ENCODE measurements around the gene ECHS1.

Gene ECHS1

GRCh38 chr10:133356549-133357284 is 16.4 kb downstream of the ECHS1 start:
- DNase-seq = no peak

DNA sequence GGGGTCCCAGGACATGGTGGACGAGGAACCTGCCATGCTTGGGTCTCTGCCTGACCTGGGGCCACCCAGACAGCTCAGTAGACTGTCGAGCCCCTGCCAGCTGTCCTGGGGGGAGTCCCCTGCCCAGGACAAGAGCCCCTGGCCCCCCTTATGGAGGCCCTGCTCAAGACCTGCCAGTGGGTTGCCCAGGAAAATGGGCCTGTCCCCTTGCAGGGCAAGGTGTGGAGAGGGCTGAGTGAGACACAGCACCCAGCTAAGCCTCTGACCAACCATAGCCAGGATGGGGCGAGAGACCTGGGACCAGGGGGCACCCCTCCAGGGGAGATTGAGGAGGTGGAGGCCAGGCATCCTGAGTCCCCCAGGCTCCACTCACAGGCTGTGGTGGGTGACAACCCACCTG is 17.2 kb downstream of the ECHS1 start:
- no peak for DNase-seq

- no peak for DNase-seq
Observed at GRCh38 chr10:133355266-133355665, 17.9 kb downstream of the ECHS1 start.

- no peak for DNase-seq
Observed at GRCh38 chr10:133354672-133355240, 18.4 kb downstream of the ECHS1 start.

- DNase-seq = no peak
Observed at GRCh38 chr10:133353988-133354605, 19.1 kb downstream of the ECHS1 start.

DNA sequence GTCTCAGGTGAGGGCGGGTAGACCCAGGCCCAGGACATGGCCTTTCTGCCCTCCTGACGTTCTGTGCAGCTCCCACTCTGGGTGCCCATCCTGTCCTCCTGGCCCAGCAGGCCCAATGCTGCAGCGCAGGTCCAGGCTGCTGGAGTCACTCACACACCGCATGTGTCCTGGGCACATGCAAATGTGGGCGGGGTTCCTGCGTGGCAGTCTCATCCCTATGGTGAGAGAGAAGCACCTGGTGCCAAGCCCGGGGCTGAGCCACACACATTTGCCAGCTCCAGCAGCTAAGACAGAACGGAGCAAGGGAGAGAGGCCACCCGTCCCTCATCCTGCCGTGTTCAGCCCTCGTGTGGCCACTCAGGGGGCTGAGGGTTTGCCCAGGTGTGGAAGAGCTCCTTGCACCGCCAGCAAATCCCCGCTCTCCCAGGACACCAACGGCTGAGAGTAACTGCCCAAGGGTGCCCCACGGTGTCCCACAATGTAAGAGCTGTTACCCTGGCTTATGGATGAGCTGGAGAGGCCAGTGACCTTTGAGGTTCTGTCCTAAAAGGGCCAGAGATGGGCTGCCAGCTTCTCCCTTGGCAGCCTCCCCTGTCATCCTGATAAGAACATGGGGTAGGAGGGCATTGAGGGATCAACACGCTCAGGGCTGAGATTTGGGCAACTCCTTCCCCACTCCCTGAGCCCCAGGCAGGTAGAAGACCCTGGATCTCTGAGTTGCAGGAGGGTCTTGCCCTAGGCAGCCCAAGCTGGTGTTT is 19.8 kb downstream of the ECHS1 start:
- no peak for DNase-seq

GRCh38 chr10:133351408-133352318 is 21.5 kb downstream of the ECHS1 start:
- no peak for DNase-seq

DNA sequence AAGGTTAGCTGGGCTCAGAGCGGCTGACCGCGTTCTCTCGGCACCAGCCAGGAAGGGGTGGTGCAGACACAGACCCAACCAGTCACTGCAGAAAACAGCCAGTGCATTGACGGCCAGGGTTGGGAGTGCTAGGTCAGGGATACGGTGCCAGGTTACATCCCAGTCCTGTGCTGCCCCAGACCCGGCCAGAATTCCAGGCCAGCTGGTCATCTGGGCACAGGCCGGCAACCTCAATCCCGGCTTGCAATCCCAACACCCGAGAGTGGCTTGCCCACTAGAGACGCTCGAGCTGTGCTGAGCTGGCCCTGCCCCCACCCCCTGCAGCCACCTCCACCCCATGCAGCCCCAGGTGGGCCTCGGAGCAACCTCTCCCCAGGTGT is 22.2 kb downstream of the ECHS1 start:
- DNase-seq = no peak

- DNase-seq = no peak
Observed at GRCh38 chr10:133350283-133350949, 22.7 kb downstream of the ECHS1 start.

DNA sequence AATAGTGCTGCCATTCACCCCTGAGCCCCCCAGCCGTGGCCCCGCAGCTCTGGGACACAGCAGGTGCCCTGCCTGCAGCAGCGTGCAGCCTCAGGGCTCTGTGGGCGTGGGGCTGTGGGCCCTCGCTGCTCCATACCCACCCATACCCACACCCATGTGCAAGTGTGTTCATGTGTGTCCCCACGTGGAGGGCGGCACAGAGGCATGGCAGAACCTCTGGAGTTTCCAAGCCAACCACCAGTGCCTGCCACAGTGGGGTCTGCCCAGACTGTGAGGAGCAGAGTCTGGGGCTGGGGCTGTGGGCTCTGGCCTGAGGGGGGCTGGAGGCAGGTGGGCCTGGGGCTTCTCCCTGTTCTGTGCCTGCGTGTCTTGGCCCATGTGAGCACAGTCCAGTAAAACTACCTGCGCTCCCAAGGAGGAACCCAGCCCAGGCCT is 23.6 kb downstream of the ECHS1 start:
- no peak for DNase-seq

GRCh38 chr10:133349160-133349568 is 24.0 kb downstream of the ECHS1 start:
- no peak for DNase-seq

- DNase-seq = no peak
Observed at GRCh38 chr10:133347710-133348517, 25.2 kb downstream of the ECHS1 start.

DNA sequence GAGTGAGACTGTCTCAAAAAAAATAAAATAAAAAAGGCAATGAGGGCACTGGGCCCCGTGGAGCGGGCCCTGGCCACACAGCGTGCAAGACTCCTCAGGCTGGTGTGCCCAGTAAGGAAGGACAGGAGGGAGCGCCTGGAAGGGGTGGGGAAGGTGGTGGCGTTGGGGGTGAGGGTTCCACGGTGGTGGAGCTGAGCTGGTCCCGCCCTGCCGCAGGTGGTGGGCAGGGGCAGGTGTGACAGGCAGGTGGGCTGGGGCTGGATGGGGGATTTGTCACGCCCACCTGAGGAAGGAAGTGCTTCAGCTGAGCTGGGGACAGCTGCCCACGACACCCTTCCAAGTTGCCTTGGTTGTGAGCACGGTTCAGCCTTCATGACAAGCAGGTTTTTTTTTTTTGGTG is 26.7 kb downstream of the ECHS1 start:
- no peak for DNase-seq

DNA sequence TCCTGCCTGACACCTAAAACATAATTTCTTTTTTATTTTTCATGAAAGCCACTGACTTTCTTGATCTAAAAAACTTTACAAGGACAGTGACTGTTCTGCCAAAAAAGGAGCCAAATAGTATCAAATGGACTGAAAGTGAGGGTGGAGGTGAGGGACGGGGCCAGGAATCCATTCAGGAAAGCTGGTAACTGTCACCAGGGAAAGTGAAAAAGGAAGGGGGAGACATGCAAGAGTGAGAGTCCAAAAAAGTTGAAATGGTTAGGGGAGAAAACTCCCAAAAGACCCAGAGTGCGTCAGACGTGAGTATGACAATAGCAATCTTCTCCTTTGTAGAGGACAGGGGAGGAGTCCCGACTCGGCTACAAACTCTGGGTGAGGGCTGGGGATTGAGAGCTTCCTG is 28.9 kb downstream of the ECHS1 start:
- DNase-seq = no peak

DNA sequence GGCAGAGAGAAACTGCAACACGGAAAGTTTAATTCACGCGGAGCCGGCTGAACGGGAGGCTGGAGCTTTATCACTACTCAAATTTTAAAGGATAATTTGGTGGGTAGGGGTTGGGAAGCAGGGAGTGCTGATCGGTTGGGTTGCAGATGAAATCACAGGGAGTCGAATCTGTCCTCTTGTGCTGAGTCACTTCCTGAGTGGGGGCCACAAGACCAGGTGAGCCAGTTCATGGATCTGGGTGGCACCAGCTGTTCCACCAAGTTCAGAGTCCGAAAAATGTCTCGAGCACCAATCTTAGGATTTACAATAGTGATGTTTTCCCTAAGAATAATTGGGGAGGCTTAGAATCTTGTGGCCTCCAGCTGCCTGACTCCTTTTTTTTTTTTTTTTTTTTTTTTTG is 29.6 kb downstream of the ECHS1 start:
- DNase-seq = no peak

DNA sequence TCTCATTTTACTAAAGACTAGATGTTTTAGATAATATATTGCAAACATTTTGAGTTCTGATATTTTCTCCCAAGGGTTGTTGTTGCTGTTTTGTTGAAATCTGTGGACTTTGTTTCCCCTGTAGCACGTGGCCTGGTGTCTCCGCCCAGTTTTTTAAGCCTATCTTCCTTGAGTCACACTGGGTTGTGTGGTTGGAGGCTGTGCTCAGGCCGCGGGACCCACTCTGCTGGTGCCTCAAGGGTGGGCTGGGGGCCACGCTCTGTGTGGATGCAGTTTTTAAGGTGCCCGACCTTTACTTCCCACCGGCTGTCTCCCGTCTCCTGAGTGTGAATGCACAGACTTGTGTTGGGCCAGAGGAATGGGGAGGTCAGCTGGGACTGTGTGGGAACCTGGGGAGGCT is 30.2 kb downstream of the ECHS1 start:
- DNase-seq = no peak

GRCh38 chr10:133341983-133342382 is 31.2 kb downstream of the ECHS1 start:
- DNase-seq = no peak

DNA sequence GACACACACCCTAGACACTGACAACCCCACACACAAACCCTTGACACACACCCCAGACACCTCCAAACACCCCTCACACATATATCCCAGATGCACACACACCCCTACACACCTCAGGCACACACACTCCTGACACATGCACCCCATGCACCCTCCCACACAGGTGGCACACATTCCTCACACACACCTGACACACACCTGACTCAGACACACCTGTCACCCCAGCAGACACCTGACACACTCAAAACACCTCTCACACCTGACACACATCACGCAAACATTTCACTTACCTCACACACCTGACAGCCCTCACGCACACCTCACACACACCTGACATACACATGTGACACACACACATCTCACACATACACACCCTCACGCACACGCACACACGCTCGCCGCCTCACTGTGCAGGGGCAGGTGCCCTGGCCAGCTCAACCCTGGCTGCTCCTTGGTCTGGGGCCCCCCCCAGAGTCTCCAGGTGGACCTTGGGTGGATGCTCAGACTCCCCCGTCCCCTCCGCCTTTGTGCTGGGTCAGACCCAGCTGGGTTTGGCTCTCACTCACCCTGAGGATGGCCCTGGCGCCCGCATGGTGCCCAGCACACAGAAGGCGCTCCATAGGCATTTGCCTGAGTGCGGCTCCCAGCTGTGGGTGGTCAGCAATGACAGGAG is 33.3 kb downstream of the ECHS1 start:
- DNase-seq = no peak

DNA sequence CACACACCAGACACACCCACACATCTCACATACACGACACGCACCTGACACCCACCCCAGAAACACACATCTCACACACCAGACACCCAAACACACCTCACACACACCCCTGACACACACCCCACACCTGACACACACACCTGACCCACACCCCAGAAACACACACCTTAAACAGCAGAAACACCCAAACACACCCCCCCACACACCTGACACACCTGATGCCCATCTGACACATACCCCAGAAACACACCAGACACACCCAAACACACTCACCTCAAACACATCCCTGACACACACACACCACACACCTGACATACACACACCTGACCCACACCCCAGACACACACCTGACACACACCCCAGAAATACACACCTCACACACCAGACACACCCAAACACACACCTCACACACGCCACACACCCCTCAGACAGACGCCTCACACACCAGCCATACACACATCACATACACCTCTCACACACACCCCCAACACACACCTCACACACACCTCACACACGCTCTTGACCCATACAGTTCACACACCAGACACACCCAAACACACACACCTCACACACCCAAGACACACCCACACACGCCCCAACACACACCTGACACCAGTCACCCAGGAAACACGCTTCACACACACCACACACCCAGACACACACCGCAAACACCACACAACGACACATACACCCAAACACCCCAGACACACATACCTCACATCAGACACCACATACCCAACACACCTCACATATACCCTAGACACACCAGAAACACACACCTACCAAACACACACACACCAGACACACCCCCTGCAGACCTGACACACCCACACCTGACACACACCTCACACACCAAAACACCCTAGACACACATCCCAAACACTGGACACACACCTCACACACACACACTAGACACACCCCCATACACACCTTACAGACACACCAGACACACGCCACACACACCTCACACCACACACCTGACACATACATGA is 34.8 kb downstream of the ECHS1 start:
- DNase-seq = no peak

Measured in NCI-H2227 treated with DMSO at 0.1 percent for 48 hours (cell line).